K562 (cell line): ENCODE results near the gene CNOT1. TPM values are rescaled to one million over a fixed set of nuclear protein-coding genes. Genes with fewer than 3 reads are reported as not detected.

ENCODE experiments used
- CLOCK ChIP-seq: fragments of 250-450 bp; sonication (Bioruptor Pico); IDR thresholded peaks from 2 replicates; pipeline ENCODE4 v1.4.0; 2020; ENCODE audit warnings: mild to moderate bottlenecking, moderate library complexity, borderline replicate concordance
- DEAF1 ChIP-seq: fragments of 450-650 bp; formaldehyde crosslinking; IDR thresholded peaks from 2 replicates; pipeline ENCODE4 v1.4.0; 2020; ENCODE audit warnings: mild to moderate bottlenecking, moderate library complexity
- E4F1 ChIP-seq: fragments of 250-450 bp; sonication (Bioruptor Pico); IDR thresholded peaks from 2 replicates; pipeline ENCODE4 v1.5.0; 2021; ENCODE audit warnings: mild to moderate bottlenecking, borderline replicate concordance
- ERF ChIP-seq: fragments of 450-650 bp; formaldehyde crosslinking; IDR thresholded peaks from 2 replicates; pipeline ENCODE4 v1.4.0; 2020; ENCODE audit warnings: mild to moderate bottlenecking, mixed read lengths
- GABPA ChIP-seq: fragments of 200-800 bp; sonication (Bioruptor generic); conservative IDR thresholded peaks from 2 replicates; pipeline ENCODE4 v1.6.1; 2016; ENCODE audit warnings: low read depth, missing genetic modification characterization, missing compliant biosample characterization
- GATAD2A ChIP-seq: fragments of 450-650 bp; IDR thresholded peaks from 2 replicates; pipeline ENCODE4 v1.6.1; 2017
- ILK ChIP-seq: fragments of 450-650 bp; IDR thresholded peaks from 2 replicates; pipeline ENCODE4 v1.6.1; 2016; ENCODE audit warnings: missing genetic modification characterization, low read depth, mild to moderate bottlenecking, missing compliant biosample characterization, moderate library complexity, borderline replicate concordance
- KLF10 ChIP-seq: fragments of 250-450 bp; sonication (Bioruptor Pico); IDR thresholded peaks from 2 replicates; pipeline ENCODE4 v1.6.1; 2021; ENCODE audit warnings: matching md5 sums
- PCBP1 ChIP-seq: fragments of 200-400 bp; formaldehyde crosslinking; IDR thresholded peaks from 2 replicates; pipeline ENCODE4 v1.6.1; 2018; ENCODE audit warnings: mild to moderate bottlenecking, low read depth, low read length; ENCODE audit not compliant: poor library complexity, severe bottlenecking
- RB1 ChIP-seq: fragments of 450-650 bp; IDR thresholded peaks from 2 replicates; pipeline ENCODE4 v1.6.1; 2017; ENCODE audit warnings: low read depth, mild to moderate bottlenecking
- TCF7L2 ChIP-seq: fragments of 150-350 bp; IDR thresholded peaks from 2 replicates; pipeline ENCODE4 v1.6.1; 2016; ENCODE audit warnings: low read depth, mild to moderate bottlenecking, low read length, moderate library complexity
- TRIM24 ChIP-seq, 2 experiments: fragments of 450-650 bp; IDR thresholded peaks; 2 replicates each; pipeline ENCODE4 v1.6.1; 2016
- U2AF2 ChIP-seq: fragments of 200-400 bp; formaldehyde crosslinking; optimal IDR thresholded peaks from 2 replicates; pipeline ENCODE3; 2017; ENCODE audit warnings: low read depth, mild to moderate bottlenecking, low read length
- ZMIZ1 ChIP-seq, 2 experiments: fragments of 150-350 bp in 1 of 2; IDR thresholded peaks; 2 replicates each; pipeline ENCODE4 v1.6.1; 2012 to 2016; ENCODE audit warnings: low read depth in 2 of 2, low read length in 2 of 2, mild to moderate bottlenecking in 1 of 2, moderate library complexity in 1 of 2
- ZNF316 ChIP-seq: fragments of 450-650 bp; IDR thresholded peaks from 2 replicates; pipeline ENCODE4 v1.6.1; 2016
- ZNF655 ChIP-seq: fragments of 250-450 bp; sonication (Bioruptor Pico); IDR thresholded peaks from 2 replicates; pipeline ENCODE4 v1.5.0; 2021
- polyA plus RNA-seq, 8 experiments: library from polyadenylated mRNA; depleted of rRNA in 4 of 8; stranded (reverse) in 5 of 8; unstranded in 3 of 8; fragments of >200 nt; fragmentation: Nextera tagmentation in 2 of 8; fragmentation: Illumina TruSeq in 1 of 8; extraction: Ambion mirVana in 2 of 8; extraction: Trizol in 1 of 8; gene quantifications; 2 replicates each; pipeline versions ENCODE4 v1.2.1 to v1.2.3, GENCODE V29; 2011 to 2014; ENCODE audit warnings: inconsistent platforms in 1 of 8, missing spikeins in 1 of 8
- total RNA-seq, 7 experiments: library from RNA; depleted of rRNA in 6 of 7; stranded (reverse); fragments of >200 nt in 6 of 7; fragmentation: Illumina TruSeq in 2 of 7; extraction: Trizol in 2 of 7; gene quantifications; 2 replicates each; pipeline versions ENCODE4 v1.2.1 to v1.2.3, GENCODE V29; 2011 to 2021; ENCODE audit warnings: low replicate concordance in 1 of 7

The CNOT1 gene
- total and polyA plus RNA-seq, 9 of the 15 experiments (the other 6 are each of a cell fraction or from before 2014, with no cell fraction given), result 110 to 270 (median 220) TPM

GRCh38 chr16:58515125-58515870 lies 114.3 kb downstream of the CNOT1 start, which contains the start of gene SETD6 (continued):
- TF ChIP-seq TCF7L2, result no peak
- no peak for TF ChIP-seq U2AF2
- peak; percentile 42; the same call in 1 of the 2 replicates for TF ChIP-seq RB1
- no peak for TF ChIP-seq ERF
- TF ChIP-seq E4F1 (CRISPR knock-in tag), result no peak
- TF ChIP-seq KLF10 (CRISPR knock-in tag), result no peak
- no peak for TF ChIP-seq DEAF1 (CRISPR knock-in tag)
- no peak for TF ChIP-seq ZNF655 (CRISPR knock-in tag)
- TF ChIP-seq GATAD2A, result peak; percentile 55; the same call in 1 of the 2 replicates
- TF ChIP-seq ZMIZ1 (IDR thresholded peaks at IDR 0.05; ENCODE audit: low read depth in 2 of 2, low read length in 2 of 2), result no peak
- TF ChIP-seq ILK, result no peak
- peak; percentile 96 for TF ChIP-seq GABPA (tag)
- no peak for TF ChIP-seq ZNF316
- peak; percentile 91 for TF ChIP-seq PCBP1
- no peak for TF ChIP-seq CLOCK (CRISPR knock-in tag)
- peak in 1 of 2 experiments; percentile 51; a peak in 1 of 4 replicates for TF ChIP-seq TRIM24 (IDR thresholded peaks at IDR 0.05)
